Measurements from ENCODE around the gene FHIT. TPM values are rescaled to one million over a fixed set of nuclear protein-coding genes. Genes with fewer than 3 reads are reported as not detected.

The FHIT gene
- total and polyA plus RNA-seq, 2 of the 4 experiments (the other 2 are of a cell fraction) = 0.07 TPM; not detected in 1

DNA sequence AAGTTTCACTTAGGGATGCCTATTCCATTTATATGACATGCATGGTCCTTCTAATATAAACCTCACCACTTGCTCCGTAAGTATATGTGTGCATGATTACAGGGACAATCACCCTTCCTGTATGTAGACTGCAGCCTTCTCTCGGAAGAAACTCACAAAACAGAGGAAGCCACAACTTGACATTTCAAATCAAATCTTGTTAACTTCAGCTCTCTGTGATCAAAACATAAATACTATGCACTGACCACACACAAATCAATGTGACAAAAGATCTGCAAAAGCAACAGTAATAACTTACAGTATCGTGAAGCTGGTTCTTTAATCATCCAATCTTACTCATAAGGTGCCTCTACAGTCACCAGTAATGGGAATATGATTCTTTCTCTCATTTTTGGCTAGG lies 50.2 kb downstream of the FHIT start:
- Histone ChIP-seq H4K8ac (ENCODE audit: low read depth in 2 of 2, low read length in 2 of 2) (no peak overlapping the region), H2AK9ac (replicated peaks; ENCODE audit: low read depth, low read length, poor library complexity) (no peak overlapping the region), H3K27ac (ENCODE audit: insufficient read depth, low read length) (no peak overlapping the region), H2BK20ac (ENCODE audit: low read depth, low read length) (no peak overlapping the region), H3K4me3 (ENCODE audit: insufficient read depth, low read depth, low read length) (no peak overlapping the region), H3K56ac (ENCODE audit: extremely low read depth, insufficient read depth, low read length) (no peak overlapping the region), H3K18ac (ENCODE audit: low read depth, low read length) (no peak overlapping the region), H3K9me3 (ENCODE audit: control insufficient read depth, insufficient read depth, low read length) (no peaks in the 10 kb centered on the region), H4K20me1 (ENCODE audit: insufficient read depth, low read length) (no peaks in the 10 kb centered on the region), H2BK15ac (ENCODE audit: low read depth, low read length) (no peak overlapping the region), H2BK5ac (ENCODE audit: low read depth, low read length, poor library complexity, severe bottlenecking) (no peak overlapping the region), H3K9me1 (ENCODE audit: insufficient read depth, low read length) (no peaks in the 10 kb centered on the region), H3K79me1 (ENCODE audit: low read depth in 1 of 2, low read length in 2 of 2) (no peaks in the 10 kb centered on the region), H4K91ac (ENCODE audit: insufficient read depth, low read depth, low read length) (no peak overlapping the region), H3K9ac (ENCODE audit: low read depth, low read length) (no peak overlapping the region), H3K23ac (ENCODE audit: low read depth, low read length) (no peak overlapping the region), H2AK5ac (ENCODE audit: low read depth, low read length) (no peak overlapping the region), H3K27me3 (ENCODE audit: control insufficient read depth, insufficient read depth, low read length) (no peaks in the 10 kb centered on the region), H3K14ac (replicated peaks; ENCODE audit: low read depth, low read length) (no peak overlapping the region), H2BK120ac (ENCODE audit: low read depth, low read length) (no peak overlapping the region), H3K4me1 (ENCODE audit: control insufficient read depth, insufficient read depth, low read length) (no peaks in the 10 kb centered on the region), H4K5ac (ENCODE audit: low read depth, low read length) (no peak overlapping the region), H3K4ac (ENCODE audit: low read depth, low read length) (no peak overlapping the region), H2AFZ (replicated peaks; ENCODE audit: low read length, poor library complexity) (no peak overlapping the region), H3K36me3 (ENCODE audit: control insufficient read depth, insufficient read depth, low read length) (no peaks in the 10 kb centered on the region), H3K4me2 (ENCODE audit: low read depth, low read length) (no peak overlapping the region)
- no TSS peak for BruUV-seq (replicated peaks)
- 80% methylated on average over 1 of the region's 3 CpGs; no CpG with 5 or more reads in 1 of the 2 experiments for WGBS, 2 experiments (ENCODE audit: extremely low coverage in 2 of 2, insufficient read length in 1 of 2)
- DNase-seq (no peak), ATAC-seq (ENCODE audit: low read depth) (no peak)
- TF ChIP-seq SMC3 (IDR thresholded peaks at IDR 0.05; ENCODE audit: low read depth, low read length) = no peak
- TF ChIP-seq, protein P1, sequence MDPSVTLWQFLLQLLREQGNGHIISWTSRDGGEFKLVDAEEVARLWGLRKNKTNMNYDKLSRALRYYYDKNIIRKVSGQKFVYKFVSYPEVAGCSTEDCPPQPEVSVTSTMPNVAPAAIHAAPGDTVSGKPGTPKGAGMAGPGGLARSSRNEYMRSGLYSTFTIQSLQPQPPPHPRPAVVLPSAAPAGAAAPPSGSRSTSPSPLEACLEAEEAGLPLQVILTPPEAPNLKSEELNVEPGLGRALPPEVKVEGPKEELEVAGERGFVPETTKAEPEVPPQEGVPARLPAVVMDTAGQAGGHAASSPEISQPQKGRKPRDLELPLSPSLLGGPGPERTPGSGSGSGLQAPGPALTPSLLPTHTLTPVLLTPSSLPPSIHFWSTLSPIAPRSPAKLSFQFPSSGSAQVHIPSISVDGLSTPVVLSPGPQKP (IDR thresholded peaks at IDR 0.05; ENCODE audit: borderline replicate concordance, low read depth, low read length) = no peak
- no peak for TF ChIP-seq CHD1 (IDR thresholded peaks at IDR 0.05; ENCODE audit: low read depth, low read length)
- TF ChIP-seq RFX5 (IDR thresholded peaks at IDR 0.05; ENCODE audit: low read depth, low read length) = no peak
- CTCF ChIA-PET = interaction anchor here (0.6 to 0.8 kb wide), 2 partner anchors 10 to 227 kb away, joined by 3 to 10 read pairs; no protein-coding TSS in a partner anchor
- intact Hi-C loops (cut with micrococcal nuclease) (no loop called here), dilution Hi-C loops (cut with HindIII; ENCODE audit: low sequenced_read_pairs, unreplicated experiment) (no loop called here), in situ Hi-C loops (cut with MboI; ENCODE audit: low sequenced_read_pairs) (no loop called here)
- POLR2A ChIA-PET (ENCODE audit: unreplicated experiment) = no interaction called here
